Gastroesophageal sphincter (tissue), 4 donors: Measurements from ENCODE around the gene GSC. TPM values are rescaled to one million over a fixed set of nuclear protein-coding genes. Genes with fewer than 3 reads are reported as not detected.

Source experiments
- ATAC-seq: fragments of 150-250 bp; one replicate; pipeline ENCODE4 v1.9.1; 2016; ENCODE audit warnings: mild to moderate bottlenecking, moderate library complexity
- H3K27ac ChIP-seq, 4 donors: fragments of 200-600 bp; sonication (generic) in 3 of 4; 1 replicate in 3 of 4; 2 replicates in 1 of 4; pipeline ENCODE4 v1.5.1; 2016 to 2019
- H3K27me3 ChIP-seq: fragments of 200-600 bp; sonication (generic); one replicate; pipeline ENCODE4 v1.5.1; 2019
- H3K36me3 ChIP-seq, 2 donors: fragments of 200-600 bp; sonication (generic); one replicate each; pipeline ENCODE4 v1.5.1; 2019; ENCODE audit warnings: control low read depth in 1 of 2
- H3K4me1 ChIP-seq, 3 donors: fragments of 200-600 bp; sonication (generic); 1 replicate in 2 of 3; 2 replicates in 1 of 3; pipeline ENCODE4 v1.5.1; 2016 to 2019; ENCODE audit warnings: control low read depth in 2 of 3
- H3K4me3 ChIP-seq, 2 donors: fragments of 200-600 bp; sonication (generic); one replicate each; pipeline ENCODE4 v1.5.1; 2019; ENCODE audit warnings: mild to moderate bottlenecking in 1 of 2, moderate library complexity in 1 of 2
- H3K9me3 ChIP-seq, 3 donors: fragments of 200-600 bp; sonication (generic); one replicate each; pipeline ENCODE4 v1.5.1; 2017 to 2019; ENCODE audit warnings: control low read depth in 2 of 3
- CTCF ChIP-seq, 4 experiments: fragments of 200-600 bp in 2 of 4; fragments of 450-650 bp in 2 of 4; sonication (generic) in 1 of 4; IDR thresholded peaks; one replicate each; pipeline ENCODE4 v1.5.1; 2017 to 2019; ENCODE audit warnings: antibody characterized with exemption in 4 of 4, mild to moderate bottlenecking in 2 of 4, moderate library complexity in 2 of 4
- EP300 ChIP-seq: sonication (generic); formaldehyde crosslinking; IDR thresholded peaks from one replicate; pipeline ENCODE4 v1.6.1; 2017; ENCODE audit warnings: antibody characterized with exemption, mild to moderate bottlenecking
- POLR2A ChIP-seq, 2 donors: fragments of 450-650 bp; IDR thresholded peaks; one replicate each; pipeline ENCODE4 v1.6.1; 2017; ENCODE audit warnings: antibody characterized with exemption in 2 of 2, mild to moderate bottlenecking in 2 of 2, moderate library complexity in 1 of 2
- POLR2AphosphoS5 ChIP-seq: sonication (generic); formaldehyde crosslinking; IDR thresholded peaks from one replicate; pipeline ENCODE4 v1.6.1; 2017; ENCODE audit warnings: antibody characterized with exemption
- WGBS, 2 donors: methylation state at CpG; one replicate each; pipeline ENCODE4 v1.1.5; 2018; ENCODE audit warnings: low coverage in 1 of 2; 5-methylcytosine and 5-hydroxymethylcytosine counted together
- total RNA-seq, 4 donors: library from RNA; depleted of rRNA; stranded (reverse); fragments of >200 nt; gene quantifications; one replicate each; pipeline ENCODE4 v1.1.0, GENCODE V29; 2016

Gene GSC
- total RNA-seq, 4 donors from 2014 or later = 3.5 TPM; not detected in 3

DNA sequence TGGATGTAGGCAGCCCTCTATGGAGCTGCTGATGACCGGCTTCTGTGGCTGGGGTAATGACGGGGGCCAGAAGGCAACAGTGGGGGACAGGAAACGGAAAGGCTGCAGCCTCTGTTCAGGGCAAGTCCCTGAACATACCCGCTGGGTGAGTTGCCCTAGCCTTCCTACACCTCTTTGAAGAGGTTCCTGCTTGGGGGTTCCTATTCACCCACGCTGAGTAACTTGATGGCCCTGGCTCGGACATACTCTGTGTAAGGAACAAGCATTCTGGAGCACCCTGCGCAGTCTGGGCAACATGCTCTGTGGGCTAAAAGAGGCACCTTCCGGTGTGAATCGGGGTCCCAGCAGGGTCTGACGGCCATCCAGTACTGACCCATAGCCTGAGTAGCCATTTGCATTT is 17.7 kb upstream of the GSC start:
- 78 to 96% methylated on average over 3 to 4 of the region's 10 CpGs for WGBS, 2 donors
- no peaks in the 10 kb centered on the region for H3K36me3 ChIP-seq

GRCh38 chr14:94787092-94787491 is 17.2 kb upstream of the GSC start:
- 60 to 80% methylated on average over 1 of the region's 5 CpGs for WGBS, 2 donors
- no peaks in the 10 kb centered on the region for H3K9me3 ChIP-seq
- H3K4me3 ChIP-seq = no peak overlapping the region
- no peak overlapping the region for H3K27ac ChIP-seq
- no peaks in the 10 kb centered on the region for H3K36me3 ChIP-seq
- peaks cover 14% of the 10 kb centered on the region for H3K27me3 ChIP-seq
- no peak for ATAC-seq
- TF ChIP-seq EP300 = no peak
- no peak for TF ChIP-seq CTCF (IDR thresholded peaks at IDR 0.05)
- TF ChIP-seq POLR2A (IDR thresholded peaks at IDR 0.05) = no peak
- no peak for TF ChIP-seq POLR2AphosphoS5
- no peaks in the 10 kb centered on the region for H3K4me1 ChIP-seq

More for the DNA sequence above, 17.7 kb upstream of the GSC start:
- no peaks in the 10 kb centered on the region for H3K9me3 ChIP-seq
- no peak overlapping the region for H3K27ac ChIP-seq
- H3K4me3 ChIP-seq = no peak overlapping the region
- H3K4me1 ChIP-seq = no peaks in the 10 kb centered on the region
- ATAC-seq = no peak
- peaks cover 16% of the 10 kb centered on the region for H3K27me3 ChIP-seq
- TF ChIP-seq POLR2AphosphoS5 (no peak), CTCF (IDR thresholded peaks at IDR 0.05) (no peak), EP300 (no peak), POLR2A (IDR thresholded peaks at IDR 0.05) (no peak)

GRCh38 chr14:94780536-94781399 is 10.9 kb upstream of the GSC start:
- WGBS, 2 donors = 43 to 81% methylated on average over 4 to 5 of the region's 8 CpGs
- H3K27me3 ChIP-seq = peaks cover 50% of the 10 kb centered on the region
- no peak overlapping the region for H3K4me3 ChIP-seq
- no peaks in the 10 kb centered on the region for H3K4me1 ChIP-seq
- no peaks in the 10 kb centered on the region for H3K9me3 ChIP-seq
- H3K27ac ChIP-seq = no peak overlapping the region
- ATAC-seq = no peak
- TF ChIP-seq POLR2AphosphoS5 (no peak), CTCF (IDR thresholded peaks at IDR 0.05) (no peak), POLR2A (IDR thresholded peaks at IDR 0.05) (no peak), EP300 (no peak)
- H3K36me3 ChIP-seq = no peaks in the 10 kb centered on the region

DNA sequence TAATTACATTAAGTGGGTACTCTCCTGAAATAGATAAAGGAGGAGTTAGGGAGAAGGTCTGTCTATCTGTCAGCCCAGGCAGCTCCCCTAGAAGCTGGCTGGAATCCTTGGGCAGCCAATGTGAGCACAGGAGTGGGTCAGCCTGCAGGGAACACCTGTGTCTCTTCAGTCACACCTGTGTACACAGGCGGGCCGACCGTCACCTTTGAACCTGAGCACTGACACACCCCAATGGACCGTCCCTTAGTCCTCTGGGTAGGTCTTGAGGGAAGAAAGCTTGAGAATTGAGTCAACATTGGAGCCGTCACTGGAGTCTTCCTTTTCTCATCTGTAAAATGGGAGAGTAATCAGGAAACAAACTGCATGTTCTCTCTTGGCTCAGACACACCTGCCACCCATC is 9.8 kb upstream of the GSC start:
- ATAC-seq = no peak
- H3K27ac ChIP-seq = no peak overlapping the region
- no peak for TF ChIP-seq EP300
- TF ChIP-seq POLR2AphosphoS5 = no peak
- TF ChIP-seq CTCF (IDR thresholded peaks at IDR 0.05) = no peak
- TF ChIP-seq POLR2A (IDR thresholded peaks at IDR 0.05) = no peak
- no peaks in the 10 kb centered on the region for H3K36me3 ChIP-seq
- peaks cover 58% of the 10 kb centered on the region for H3K27me3 ChIP-seq
- H3K4me3 ChIP-seq = no peak overlapping the region
- 89 to 92% methylated on average over 3 to 4 of the region's 5 CpGs for WGBS, 2 donors
- no peaks in the 10 kb centered on the region for H3K4me1 ChIP-seq
- H3K9me3 ChIP-seq = no peaks in the 10 kb centered on the region

DNA sequence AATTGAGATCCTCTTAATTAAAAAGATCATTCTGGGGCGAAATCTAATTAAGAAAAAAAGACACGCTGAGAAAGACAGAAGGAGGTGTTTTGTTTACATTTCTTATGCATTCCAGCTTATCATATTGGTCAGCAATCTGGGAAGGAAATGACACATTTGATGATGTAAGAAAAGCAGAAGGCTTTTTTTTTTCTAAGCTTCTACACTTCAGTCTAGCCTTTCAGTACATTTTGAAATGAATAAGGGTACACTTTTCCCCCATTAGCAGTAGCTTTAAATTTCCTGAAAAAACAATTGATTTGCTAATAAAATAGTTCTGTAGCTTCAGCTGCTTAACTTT is 5.9 kb upstream of the GSC start:
- ATAC-seq = no peak
- peaks cover 0 to 16% (median 0%) of the 10 kb centered on the region in 3 donors for H3K4me1 ChIP-seq
- WGBS, 2 donors = 24 to 25% methylated on average over 2 of the region's 2 CpGs
- H3K9me3 ChIP-seq = no peaks in the 10 kb centered on the region
- peaks cover 97% of the 10 kb centered on the region for H3K27me3 ChIP-seq
- TF ChIP-seq EP300 = no peak
- no peak for TF ChIP-seq POLR2AphosphoS5
- no peak for TF ChIP-seq CTCF (IDR thresholded peaks at IDR 0.05)
- no peak for TF ChIP-seq POLR2A (IDR thresholded peaks at IDR 0.05)
- H3K36me3 ChIP-seq = no peaks in the 10 kb centered on the region
- H3K27ac ChIP-seq = no peak overlapping the region
- H3K4me3 ChIP-seq = no peak overlapping the region
